H4 (cell line): ENCODE data around the gene TRAF4. TPM values are rescaled to one million over a fixed set of nuclear protein-coding genes. Genes with fewer than 3 reads are reported as not detected.
"Not testable (repeated sequence)": the region's sequence is repeated elsewhere in the genome, so short reads cannot be mapped to it uniquely, and the experiment has no call there.

Experiments
- DNase-seq: peaks from one replicate; pipeline ENCODE4 v3.0.0-alpha.2; 2015; ENCODE audit warnings: low spot score
- total RNA-seq: library from RNA; depleted of rRNA; stranded (reverse); fragments of >200 nt; shearing (Covaris generic); gene quantifications from 2 replicates; pipeline ENCODE4 v1.2.3, GENCODE V29; 2014

TRAF4 gene
- total RNA-seq, 1 experiment from 2014 or later = 40.5 TPM

DNA sequence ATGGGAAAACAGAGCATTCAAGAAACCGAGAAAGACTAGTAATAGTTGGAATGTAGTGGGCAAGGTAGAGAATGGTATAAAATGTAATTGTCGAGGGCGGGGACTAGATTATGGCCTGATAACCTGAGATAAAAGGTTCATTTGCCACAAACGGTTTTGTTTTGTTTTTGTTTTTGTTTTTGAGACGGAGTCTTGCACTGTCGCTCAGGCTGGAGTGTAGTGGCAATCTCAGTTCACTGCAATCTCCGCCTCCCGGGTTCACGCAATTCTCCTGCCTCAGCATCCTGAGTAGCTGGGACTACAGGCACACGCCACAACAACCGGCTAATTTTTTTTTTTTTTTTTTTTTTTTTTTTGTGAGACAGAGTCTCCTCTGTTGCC, 13.9 kb upstream of the TRAF4 start:
- DNase-seq = no peak

GRCh38 chr17:28733346-28733745, 10.5 kb upstream of the TRAF4 start:
- no peak for DNase-seq

GRCh38 chr17:28734712-28735241, 9.0 kb upstream of the TRAF4 start:
- no peak for DNase-seq

GRCh38 chr17:28735242-28735722, 8.5 kb upstream of the TRAF4 start:
- DNase-seq = no peak

DNA sequence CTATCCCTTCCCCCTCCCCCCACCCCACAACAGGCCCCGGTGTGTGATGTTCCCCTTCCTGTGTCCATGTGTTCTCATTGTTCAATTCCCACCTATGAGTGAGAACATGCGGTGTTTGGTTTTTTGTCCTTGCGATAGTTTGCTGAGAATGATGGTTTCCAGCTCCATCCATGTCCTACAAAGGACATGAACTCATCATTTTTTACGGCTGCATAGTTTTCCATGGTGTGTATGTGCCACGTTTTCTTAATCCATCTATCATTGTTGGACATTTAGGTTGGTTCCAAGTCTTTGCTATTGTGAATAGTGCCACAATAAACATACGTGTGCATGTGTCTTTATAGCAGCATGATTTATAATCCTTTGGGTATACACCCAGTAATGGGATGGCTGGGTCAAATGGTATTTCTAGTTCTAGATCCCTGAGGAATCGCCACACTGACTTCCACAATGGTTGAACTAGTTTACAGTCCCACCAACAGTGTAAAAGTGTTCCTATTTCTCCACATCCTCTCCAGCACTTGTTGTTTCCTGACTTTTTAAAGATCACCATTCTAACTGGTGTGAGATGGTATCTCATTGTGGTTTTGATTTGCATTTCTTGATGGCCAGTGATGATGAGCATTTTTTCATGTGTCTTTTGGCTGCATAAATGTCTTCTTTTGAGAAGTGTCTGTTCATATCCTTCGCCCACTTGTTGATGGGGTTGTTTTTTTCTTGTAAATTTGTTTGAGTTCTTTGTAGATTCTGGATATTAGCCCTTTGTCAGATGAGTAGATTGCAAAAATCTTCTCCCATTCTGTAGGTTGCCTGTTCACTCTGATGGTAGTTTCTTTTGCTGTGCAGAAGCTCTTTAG, 7.7 kb upstream of the TRAF4 start:
- not testable (repeated sequence) for DNase-seq

DNA sequence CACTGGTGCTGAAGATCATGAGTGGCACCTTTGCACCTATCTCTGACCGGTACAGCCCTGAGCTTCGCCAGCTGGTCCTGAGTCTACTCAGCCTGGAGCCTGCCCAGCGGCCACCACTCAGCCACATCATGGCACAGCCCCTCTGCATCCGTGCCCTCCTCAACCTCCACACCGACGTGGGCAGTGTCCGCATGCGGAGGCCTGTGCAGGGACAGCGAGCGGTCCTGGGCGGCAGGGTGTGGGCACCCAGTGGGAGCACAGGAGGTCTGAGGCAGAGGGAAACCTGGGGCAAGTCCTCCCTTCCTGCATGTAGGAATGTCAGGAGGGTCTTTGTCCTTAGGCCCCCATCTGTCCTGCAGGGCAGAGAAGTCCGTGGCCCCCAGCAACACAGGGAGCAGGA, 6.5 kb upstream of the TRAF4 start:
- DNase-seq = no peak

- no peak for DNase-seq
Observed at GRCh38 chr17:28737770-28738679, 5.8 kb upstream of the TRAF4 start.

DNA sequence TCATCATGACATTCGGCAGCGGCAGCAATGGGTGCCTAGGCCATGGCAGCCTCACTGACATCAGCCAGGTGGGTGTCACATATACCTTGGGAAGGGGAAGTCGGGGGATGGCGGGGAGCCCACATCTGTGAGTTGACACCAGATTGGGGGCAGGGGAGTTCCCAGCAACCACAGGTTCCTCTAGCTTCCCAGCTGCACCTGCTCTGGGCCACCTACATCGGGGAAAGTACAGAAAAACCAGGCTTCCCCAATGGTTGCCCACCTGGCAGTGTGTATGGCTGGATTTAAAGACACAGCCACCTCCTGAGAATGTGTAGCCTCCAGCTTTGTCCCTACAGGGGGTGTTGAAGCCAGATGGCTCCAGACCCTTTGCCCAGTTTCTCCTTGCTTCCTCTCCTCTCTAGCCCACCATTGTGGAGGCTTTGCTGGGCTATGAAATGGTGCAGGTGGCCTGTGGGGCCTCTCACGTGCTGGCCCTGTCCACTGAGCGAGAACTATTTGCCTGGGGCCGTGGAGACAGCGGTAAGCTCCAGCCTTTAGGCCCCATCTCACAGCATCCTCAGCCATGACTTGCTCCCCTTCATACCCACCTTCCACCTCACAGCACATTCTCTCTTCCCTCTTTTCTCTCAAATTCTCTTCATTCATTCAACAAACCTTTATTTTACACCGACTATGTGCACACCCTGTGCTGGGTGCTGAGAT, 5.0 kb upstream of the TRAF4 start:
- DNase-seq = no peak

DNA sequence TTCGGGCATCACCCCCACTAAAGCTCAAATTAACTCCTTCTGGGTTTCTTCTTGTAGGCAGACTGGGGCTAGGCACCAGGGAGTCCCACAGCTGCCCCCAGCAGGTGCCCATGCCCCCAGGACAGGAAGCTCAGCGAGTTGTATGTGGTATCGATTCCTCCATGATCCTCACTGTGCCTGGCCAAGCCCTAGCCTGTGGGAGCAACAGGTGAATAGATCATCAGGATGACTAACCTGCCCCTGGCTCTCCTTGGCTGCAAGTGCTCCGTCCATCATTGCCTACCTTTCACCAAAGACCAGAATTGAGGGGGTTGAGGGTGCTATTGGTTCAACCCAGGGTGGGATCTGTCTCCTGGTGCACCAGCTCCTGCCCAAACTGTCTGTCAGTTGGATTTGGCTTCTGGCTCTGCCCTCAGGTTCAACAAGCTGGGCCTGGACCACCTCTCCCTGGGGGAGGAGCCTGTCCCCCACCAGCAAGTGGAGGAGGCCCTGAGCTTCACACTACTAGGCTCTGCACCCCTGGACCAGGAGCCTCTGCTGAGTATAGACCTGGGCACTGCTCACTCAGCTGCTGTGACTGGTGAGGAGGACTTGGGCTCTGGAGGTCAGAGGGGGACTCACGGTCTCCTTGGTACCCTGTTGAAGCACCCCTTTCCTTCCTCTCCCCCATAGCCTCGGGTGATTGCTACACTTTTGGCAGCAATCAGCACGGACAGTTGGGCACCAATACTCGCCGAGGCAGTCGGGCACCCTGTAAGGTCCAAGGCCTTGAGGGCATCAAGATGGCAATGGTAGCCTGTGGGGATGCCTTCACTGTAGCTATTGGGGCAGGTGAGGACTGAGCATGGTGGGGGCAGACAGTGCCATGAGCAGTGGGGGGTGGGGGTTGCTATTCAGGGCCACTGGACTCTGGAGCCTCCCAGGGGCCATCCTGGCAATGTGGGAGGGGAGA, 3.1 kb upstream of the TRAF4 start:
- no peak for DNase-seq

- DNase-seq = no peak
Observed at GRCh38 chr17:28741358-28742349, 2.2 kb upstream of the TRAF4 start.

DNA sequence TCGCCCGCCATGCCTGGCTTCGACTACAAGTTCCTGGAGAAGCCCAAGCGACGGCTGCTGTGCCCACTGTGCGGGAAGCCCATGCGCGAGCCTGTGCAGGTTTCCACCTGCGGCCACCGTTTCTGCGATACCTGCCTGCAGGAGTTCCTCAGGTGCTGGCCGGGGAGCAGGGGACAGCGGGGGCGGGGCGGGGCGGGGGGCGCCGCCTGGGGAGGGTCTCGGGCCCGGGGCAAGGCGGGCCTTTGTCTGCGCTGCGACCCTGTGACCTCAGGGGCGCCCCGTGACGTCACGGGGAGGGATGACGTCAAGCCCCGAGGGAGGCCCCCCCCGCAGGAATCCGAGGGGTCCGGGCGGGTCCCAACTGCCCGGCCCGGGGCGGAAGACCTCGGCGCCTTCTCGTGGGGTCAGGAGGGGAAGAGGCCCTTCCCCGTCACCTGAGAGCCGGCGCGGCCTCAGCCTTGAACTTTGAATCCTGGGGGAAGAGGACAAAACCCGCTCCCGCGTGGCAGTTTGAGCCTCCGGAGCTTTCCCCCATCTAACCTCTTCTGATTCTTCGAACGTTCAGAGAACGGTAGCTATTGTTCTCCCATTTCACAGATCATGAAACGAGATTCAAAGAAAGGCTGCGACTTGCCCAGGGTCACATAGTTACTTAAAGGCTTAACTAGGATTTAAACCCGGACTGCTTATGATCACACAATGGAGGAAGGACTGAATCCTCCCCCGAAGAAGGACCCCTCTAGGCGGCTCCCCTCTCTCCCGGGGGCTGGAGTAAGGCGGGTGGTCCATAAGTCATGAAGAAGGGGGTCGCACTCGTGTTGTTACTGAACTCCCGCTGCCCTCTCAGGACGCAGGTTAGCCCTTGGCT, 527 bp downstream of the TRAF4 start:
- DNase-seq = no peak

- no peak for DNase-seq
Observed at GRCh38 chr17:28744972-28745785, 1.4 kb downstream of the TRAF4 start.

DNA sequence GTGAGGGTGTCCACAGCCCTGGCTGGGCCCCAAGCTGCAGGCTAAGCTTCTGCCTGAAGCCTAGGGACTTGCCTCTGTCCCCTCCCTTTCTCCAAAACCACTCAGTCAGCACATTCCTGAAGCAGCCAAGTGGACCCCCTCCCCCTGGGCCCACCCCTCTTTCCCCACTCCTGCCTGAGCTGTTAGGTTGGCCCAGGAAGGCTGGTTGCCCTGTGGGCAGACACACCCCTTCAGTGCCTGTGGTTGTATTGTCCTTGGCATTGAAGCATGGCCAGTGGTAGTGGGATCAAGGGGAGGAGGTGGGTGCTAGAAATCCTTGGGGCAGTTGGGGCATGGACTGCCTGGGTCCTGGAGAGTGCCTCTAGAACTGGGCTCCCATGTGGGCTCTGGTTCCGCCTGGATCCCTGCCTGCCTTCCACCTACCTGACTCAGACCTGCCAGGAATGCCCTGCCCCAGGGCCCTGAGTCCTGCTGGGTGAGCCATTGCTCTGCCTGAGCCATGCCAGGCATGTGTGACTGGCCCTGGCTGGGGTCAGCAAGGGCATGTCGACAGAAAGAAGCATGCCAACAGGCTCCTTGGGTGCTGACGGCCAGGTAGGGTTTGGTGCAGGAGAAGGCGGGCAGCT, 2.1 kb downstream of the TRAF4 start:
- no peak for DNase-seq

DNA sequence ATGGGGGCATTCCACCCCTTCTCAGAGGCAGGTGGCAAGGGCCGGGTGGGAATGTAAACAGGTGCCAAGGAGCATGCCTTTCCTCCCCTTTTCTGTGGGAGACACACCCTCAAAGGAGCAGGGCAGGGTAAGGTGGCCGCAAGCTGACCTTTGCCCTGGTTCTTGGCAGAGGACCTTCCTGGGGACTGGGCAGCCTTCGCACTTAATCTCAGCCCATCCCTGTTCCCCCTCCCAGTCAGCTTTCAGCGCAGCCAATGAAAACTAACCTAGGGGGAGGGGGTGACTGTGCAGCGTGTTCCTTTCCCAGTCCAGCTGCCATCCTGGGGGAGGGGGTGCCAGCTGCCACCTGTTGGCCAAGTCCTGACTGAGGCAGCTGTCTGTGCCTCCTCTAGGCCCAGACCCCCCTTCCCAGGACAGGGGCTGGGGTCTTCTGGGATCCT, 2.8 kb downstream of the TRAF4 start:
- DNase-seq = no peak

DNA sequence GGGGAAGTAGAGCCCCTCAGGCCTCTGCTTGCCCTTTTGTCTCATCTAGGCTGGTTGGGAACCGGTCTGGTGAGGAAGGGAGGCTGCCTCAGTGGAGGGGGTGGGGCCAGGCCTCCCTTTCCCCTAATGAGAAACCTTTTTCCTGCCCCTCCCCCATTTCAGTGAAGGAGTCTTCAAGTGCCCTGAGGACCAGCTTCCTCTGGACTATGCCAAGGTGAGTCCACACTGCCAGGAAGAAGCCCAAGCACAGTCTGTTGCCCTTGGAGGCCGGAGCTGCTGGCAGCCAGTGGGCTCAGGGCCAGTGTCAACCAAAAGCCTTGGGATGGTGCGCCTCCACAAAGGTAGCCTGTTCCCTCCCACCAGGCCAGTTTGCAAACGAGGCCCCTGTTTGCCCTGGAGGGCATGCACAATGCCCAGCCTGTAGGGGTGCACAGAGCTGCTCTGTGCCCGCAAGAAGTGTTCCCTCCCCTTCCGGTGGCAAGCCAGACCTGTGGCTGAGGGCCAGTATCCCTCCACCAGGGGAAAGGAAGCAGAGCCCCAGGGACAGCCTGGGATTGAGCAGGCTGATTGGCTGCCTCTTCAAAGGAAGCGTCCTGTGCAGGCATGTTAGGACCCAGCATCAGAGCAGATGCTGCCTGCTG, 3.4 kb downstream of the TRAF4 start:
- no peak for DNase-seq
